PC-3 (cell line): ENCODE data around the gene WNT4. TPM values are rescaled to one million over a fixed set of nuclear protein-coding genes. Genes with fewer than 3 reads are reported as not detected.

Source experiments
- ATAC-seq: fragments of 200-7000 bp; cut with Tn5 transposase; 2 replicates; pipeline ENCODE4 v1.9.1; 2020; ENCODE audit warnings: mild to moderate bottlenecking, moderate library complexity
- BruUV-seq: library from RNA; stranded (reverse); fragments of 400-500 nt; replicated peaks from 2 replicates; lab custom pipeline; 2021; lab: Mats Ljungman, UMichigan
- CTCF ChIA-PET: fragments of 300-600 bp; sonication (Branson Sonifier 250); formaldehyde crosslinking; loops from one replicate; lab custom pipeline; 2022; ENCODE audit warnings: antibody characterized with exemption; lab: Charles Lee
- POLR2A ChIA-PET: fragments of 300-600 bp; sonication (Branson Sonifier 250); formaldehyde crosslinking; loops from one replicate; lab custom pipeline; 2022; ENCODE audit warnings: antibody characterized with exemption; ENCODE audit not compliant: unreplicated experiment; lab: Charles Lee
- DNase-seq: peaks from one replicate; pipeline ENCODE4 v3.0.0-alpha.2; 2015
- H2AFZ ChIP-seq: fragments of 300-600 bp; sonication (generic); 2 replicates; pipeline ENCODE4 v1.6.0; 2016; ENCODE audit warnings: antibody characterized with exemption, low read length
- H3F3A ChIP-seq: fragments of 300-600 bp; sonication (generic); one replicate; pipeline ENCODE4 v1.6.0; 2017; ENCODE audit warnings: antibody characterized with exemption, low read length, control low read depth, mild to moderate bottlenecking; ENCODE audit not compliant: unreplicated experiment
- H3K27ac ChIP-seq: fragments of 300-600 bp; sonication (generic); 2 replicates; pipeline ENCODE4 v1.5.1; 2016; ENCODE audit warnings: mild to moderate bottlenecking, low read length
- H3K27me3 ChIP-seq: fragments of 300-600 bp; sonication (generic); 2 replicates; pipeline ENCODE4 v1.6.1; 2016; ENCODE audit warnings: low read length, mixed read lengths
- H3K36me3 ChIP-seq: fragments of 300-600 bp; sonication (generic); 2 replicates; pipeline ENCODE4 v1.6.1; 2016; ENCODE audit warnings: low read depth, mixed run types, low read length, mixed read lengths
- H3K4me1 ChIP-seq: fragments of 300-600 bp; sonication (generic); 2 replicates; pipeline ENCODE4 v1.5.1; 2016; ENCODE audit warnings: low read length; ENCODE audit not compliant: insufficient read depth
- H3K4me2 ChIP-seq: fragments of 300-600 bp; sonication (generic); 2 replicates; pipeline ENCODE4 v1.6.0; 2016; ENCODE audit warnings: low read length
- H3K4me3 ChIP-seq: fragments of 300-600 bp; sonication (generic); 2 replicates; pipeline ENCODE4 v1.5.1; 2016; ENCODE audit warnings: mild to moderate bottlenecking, low read length, mixed read lengths
- H3K79me2 ChIP-seq: fragments of 300-600 bp; sonication (generic); 2 replicates; pipeline ENCODE4 v1.6.1; 2017; ENCODE audit warnings: low read length, mixed read lengths
- H3K9ac ChIP-seq: fragments of 300-600 bp; sonication (generic); 2 replicates; pipeline ENCODE4 v1.6.0; 2016; ENCODE audit warnings: mild to moderate bottlenecking, low read length
- H3K9me2 ChIP-seq: fragments of 300-600 bp; sonication (generic); replicated peaks from 2 replicates; pipeline ENCODE4 v1.6.1; 2016; ENCODE audit warnings: mixed run types, low read length, mixed read lengths
- H3K9me3 ChIP-seq: fragments of 300-600 bp; sonication (generic); 2 replicates; pipeline ENCODE4 v1.6.1; 2016; ENCODE audit warnings: low read length, mixed read lengths
- H4K20me1 ChIP-seq: fragments of 300-600 bp; sonication (generic); 2 replicates; pipeline ENCODE4 v1.6.1; 2016; ENCODE audit warnings: low read length, mixed read lengths
- EZH2 ChIP-seq: fragments of 300-600 bp; sonication (generic); IDR thresholded peaks from one replicate; pipeline ENCODE4 v1.6.1; 2017; ENCODE audit warnings: antibody characterized with exemption, mild to moderate bottlenecking, low read length; ENCODE audit not compliant: unreplicated experiment
- EZH2phosphoT487 ChIP-seq: fragments of 300-600 bp; sonication (generic); IDR thresholded peaks from 2 replicates; pipeline ENCODE4 v1.6.1; 2018; ENCODE audit warnings: mild to moderate bottlenecking, antibody characterized with exemption, low read length, borderline replicate concordance
- intact Hi-C: fragments of 100-400 bp; cut with micrococcal nuclease; formaldehyde crosslinking; loops from 2 replicates; pipeline ENCODE4 v1.9.0; 2023
- total RNA-seq: library from RNA; depleted of rRNA; stranded (reverse); fragments of >200 nt; gene quantifications from 2 replicates; pipeline ENCODE4 v1.2.3, GENCODE V29; 2014
- TF ChIP-seq, protein P1 (sequence below): fragments of 300-600 bp; sonication (generic); conservative IDR thresholded peaks from 2 replicates; pipeline ENCODE4 v1.5.1; 2017; ENCODE audit warnings: antibody characterized with exemption, low read depth, mild to moderate bottlenecking, low read length

The WNT4 gene
- total RNA-seq, 1 experiment from 2014 or later = 0.51 TPM

DNA sequence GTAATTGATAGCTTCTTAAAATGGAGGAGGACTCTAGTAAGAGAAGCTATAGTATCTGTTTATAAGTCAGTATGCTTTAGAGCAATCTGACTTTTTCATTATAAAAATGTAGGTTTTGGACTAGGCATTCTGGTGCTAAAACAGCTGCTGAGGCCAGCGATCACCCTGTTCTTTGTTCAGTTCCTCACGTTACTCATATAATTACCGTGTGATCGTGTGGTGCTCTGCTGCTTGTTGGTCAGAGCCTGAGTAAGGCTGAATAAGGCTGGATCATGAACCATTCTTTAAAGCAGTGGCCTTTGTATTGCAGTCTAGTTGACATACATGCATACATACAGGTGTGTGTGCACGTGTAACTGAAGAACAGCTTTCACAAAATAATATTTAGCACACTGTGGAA lies 65.2 kb downstream of the WNT4 start:
- ChIA-PET CTCF (no interaction called here), POLR2A (no interaction called here)
- TF ChIP-seq EZH2 (no peak), EZH2phosphoT487 (no peak)
- TF ChIP-seq, protein P1, sequence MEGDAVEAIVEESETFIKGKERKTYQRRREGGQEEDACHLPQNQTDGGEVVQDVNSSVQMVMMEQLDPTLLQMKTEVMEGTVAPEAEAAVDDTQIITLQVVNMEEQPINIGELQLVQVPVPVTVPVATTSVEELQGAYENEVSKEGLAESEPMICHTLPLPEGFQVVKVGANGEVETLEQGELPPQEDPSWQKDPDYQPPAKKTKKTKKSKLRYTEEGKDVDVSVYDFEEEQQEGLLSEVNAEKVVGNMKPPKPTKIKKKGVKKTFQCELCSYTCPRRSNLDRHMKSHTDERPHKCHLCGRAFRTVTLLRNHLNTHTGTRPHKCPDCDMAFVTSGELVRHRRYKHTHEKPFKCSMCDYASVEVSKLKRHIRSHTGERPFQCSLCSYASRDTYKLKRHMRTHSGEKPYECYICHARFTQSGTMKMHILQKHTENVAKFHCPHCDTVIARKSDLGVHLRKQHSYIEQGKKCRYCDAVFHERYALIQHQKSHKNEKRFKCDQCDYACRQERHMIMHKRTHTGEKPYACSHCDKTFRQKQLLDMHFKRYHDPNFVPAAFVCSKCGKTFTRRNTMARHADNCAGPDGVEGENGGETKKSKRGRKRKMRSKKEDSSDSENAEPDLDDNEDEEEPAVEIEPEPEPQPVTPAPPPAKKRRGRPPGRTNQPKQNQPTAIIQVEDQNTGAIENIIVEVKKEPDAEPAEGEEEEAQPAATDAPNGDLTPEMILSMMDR = no peak
- no peaks in the 10 kb centered on the region for H3K27me3 ChIP-seq
- H4K20me1 ChIP-seq = peaks cover 80% of the 10 kb centered on the region
- no peak for DNase-seq
- no peaks in the 10 kb centered on the region for H3K9me3 ChIP-seq
- peaks cover 32% of the 10 kb centered on the region for H3K36me3 ChIP-seq
- BruUV-seq = no TSS peak
- no peaks in the 10 kb centered on the region for H3K4me1 ChIP-seq
- no peaks in the 10 kb centered on the region for H3F3A ChIP-seq
- peaks cover 92% of the 10 kb centered on the region for H3K79me2 ChIP-seq
- H3K9ac ChIP-seq = no peak overlapping the region
- H3K4me2 ChIP-seq = no peak overlapping the region
- no peak for ATAC-seq
- H3K4me3 ChIP-seq = no peak overlapping the region
- intact Hi-C loops = no loop called here
- H3K9me2 ChIP-seq = no peaks in the 10 kb centered on the region
- no peak overlapping the region for H2AFZ ChIP-seq
- H3K27ac ChIP-seq = no peak overlapping the region

DNA sequence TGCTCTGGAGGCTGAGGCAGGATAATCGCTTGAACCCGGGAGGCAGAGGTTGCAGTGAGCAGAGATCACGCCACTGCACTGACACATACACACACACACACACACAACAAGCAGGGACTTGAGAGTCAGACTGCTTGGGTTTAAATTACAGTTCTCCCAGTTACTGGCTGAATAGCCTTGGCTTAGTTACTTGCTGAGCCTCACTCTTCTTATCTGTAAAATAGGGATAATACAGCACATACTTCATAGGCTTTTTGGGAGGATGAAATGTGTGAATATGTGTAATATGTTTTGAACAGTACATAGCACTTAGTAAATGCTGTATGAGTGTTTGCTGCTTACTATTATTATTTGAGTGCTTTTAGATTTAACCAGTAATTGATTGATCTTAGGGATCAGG lies 66.6 kb downstream of the WNT4 start:
- Histone ChIP-seq H3K4me1 (no peaks in the 10 kb centered on the region), H4K20me1 (peaks cover 83% of the 10 kb centered on the region), H3K27me3 (no peaks in the 10 kb centered on the region), H3K4me3 (no peak overlapping the region), H3K36me3 (peaks cover 25% of the 10 kb centered on the region), H3K9ac (no peak overlapping the region), H3F3A (no peaks in the 10 kb centered on the region), H2AFZ (no peak overlapping the region), H3K4me2 (no peak overlapping the region), H3K79me2 (peaks cover 94% of the 10 kb centered on the region), H3K9me2 (no peaks in the 10 kb centered on the region), H3K27ac (no peak overlapping the region), H3K9me3 (no peaks in the 10 kb centered on the region)
- CTCF ChIA-PET = no interaction called here
- BruUV-seq = no TSS peak
- DNase-seq = no peak
- TF ChIP-seq EZH2phosphoT487 (no peak), EZH2 (no peak)
- TF ChIP-seq, protein P1 = no peak
- ATAC-seq = no peak
- POLR2A ChIA-PET = no interaction called here
- intact Hi-C loops = no loop called here

DNA sequence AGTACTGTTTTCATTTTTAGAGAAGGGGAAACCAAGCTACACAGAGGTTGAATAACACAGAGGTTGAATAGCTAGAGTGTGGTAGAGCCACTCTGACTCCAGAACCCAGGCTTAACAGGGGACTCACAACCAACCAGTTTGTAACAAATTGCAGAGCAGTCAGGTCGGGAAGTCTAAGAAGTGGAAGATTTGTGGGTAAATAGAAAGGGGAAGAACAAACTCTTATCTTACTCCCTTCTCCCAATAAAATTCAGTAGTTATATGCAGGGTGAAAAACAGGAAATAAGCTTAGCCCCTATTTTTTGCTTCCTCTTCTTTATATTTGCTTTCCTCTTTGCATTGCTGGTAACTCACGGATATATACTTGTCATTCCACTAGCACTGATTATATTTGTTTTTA lies 67.2 kb downstream of the WNT4 start:
- ATAC-seq (no peak), DNase-seq (no peak)
- Histone ChIP-seq H3K9me2 (no peaks in the 10 kb centered on the region), H3K4me3 (no peak overlapping the region), H3K9ac (no peak overlapping the region), H3K27me3 (no peaks in the 10 kb centered on the region), H3K27ac (no peak overlapping the region), H3K36me3 (peaks cover 25% of the 10 kb centered on the region), H3K4me1 (no peaks in the 10 kb centered on the region), H2AFZ (no peak overlapping the region), H3F3A (no peaks in the 10 kb centered on the region), H3K9me3 (no peaks in the 10 kb centered on the region), H3K79me2 (peaks cover 96% of the 10 kb centered on the region), H3K4me2 (no peak overlapping the region), H4K20me1 (peaks cover 85% of the 10 kb centered on the region)
- CTCF ChIA-PET = no interaction called here
- BruUV-seq = no TSS peak
- TF ChIP-seq EZH2phosphoT487 = no peak
- TF ChIP-seq, protein P1 = no peak
- POLR2A ChIA-PET = no interaction called here
- intact Hi-C loops = no loop called here
